Measurements from ENCODE around the gene MID1.

Gene MID1

DNA sequence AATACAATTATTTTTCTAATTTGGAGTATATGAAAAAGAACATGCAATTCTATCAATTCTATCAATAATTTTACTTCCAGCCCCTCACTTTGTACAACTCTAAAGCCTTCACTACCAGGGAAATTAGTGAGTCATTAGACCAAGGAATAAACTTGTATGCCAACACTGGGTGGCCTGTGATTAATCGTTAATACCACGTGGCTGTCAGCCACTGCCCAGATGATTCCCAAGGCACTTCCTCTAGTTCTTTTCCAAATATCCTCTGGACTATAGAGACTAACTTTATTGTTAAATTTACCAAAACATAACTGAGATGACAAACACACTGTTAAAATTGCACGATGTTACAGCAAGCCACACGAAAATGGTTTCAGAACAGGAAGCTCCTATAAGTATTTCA lies 45.7 kb downstream of the MID1 start:
- no peak for DNase-seq

DNA sequence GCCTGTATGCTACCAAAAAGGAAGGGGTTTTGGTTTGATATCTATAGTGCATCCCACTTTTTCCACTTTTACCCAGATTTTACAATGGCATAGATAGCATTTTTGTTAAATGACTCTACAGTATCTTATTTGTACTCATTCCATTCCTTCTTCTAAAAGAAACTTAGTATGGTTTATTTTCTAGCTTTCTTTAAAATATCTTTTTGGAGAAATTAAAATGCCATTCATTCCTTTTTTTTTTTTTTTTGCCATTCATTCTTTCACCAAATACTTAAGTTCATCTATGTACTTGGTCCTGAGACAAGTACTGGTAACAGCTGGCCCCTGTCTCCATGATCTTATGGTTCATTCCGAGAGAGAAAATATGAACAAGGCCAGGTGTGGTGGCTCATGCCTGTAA lies 49.1 kb downstream of the MID1 start:
- DNase-seq: no peak

DNA sequence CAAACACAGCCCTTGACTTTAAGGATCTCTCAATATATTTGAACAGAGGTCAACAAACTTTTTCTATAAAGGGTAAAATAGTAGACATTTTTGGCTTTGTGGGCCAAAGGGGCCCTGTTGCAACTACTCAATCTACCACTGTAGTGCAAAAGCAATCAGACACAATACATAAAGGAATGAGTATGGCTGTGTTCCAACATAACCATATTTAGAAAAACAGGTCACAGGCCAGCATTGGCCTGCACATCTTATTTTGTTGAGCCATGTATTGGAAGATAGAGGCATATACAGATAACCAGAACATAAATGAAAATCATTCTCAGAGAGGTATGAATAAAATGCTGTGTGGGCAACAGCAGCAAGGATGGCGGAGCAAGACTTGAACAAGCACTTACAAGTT lies 49.8 kb downstream of the MID1 start:
- no peak for DNase-seq

DNA sequence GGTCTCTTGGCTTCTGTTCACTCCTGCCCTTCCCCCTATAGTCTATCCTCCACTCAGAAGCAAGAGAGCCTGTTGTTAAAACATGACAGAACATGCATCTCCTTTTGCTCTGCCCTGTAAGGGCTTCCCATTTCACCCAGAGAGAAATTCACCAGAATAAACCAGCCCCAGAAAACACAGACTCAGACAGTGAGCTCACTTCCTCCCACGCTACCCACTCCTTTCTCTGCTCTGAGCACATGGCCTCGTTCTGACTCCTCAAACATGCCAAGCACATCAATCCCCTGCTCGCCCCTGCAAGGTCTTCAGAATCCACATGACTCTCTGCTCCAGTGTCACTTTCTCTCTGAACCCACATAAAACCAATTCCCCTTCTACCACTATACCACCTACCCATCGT lies 50.4 kb downstream of the MID1 start:
- no peak for DNase-seq

DNA sequence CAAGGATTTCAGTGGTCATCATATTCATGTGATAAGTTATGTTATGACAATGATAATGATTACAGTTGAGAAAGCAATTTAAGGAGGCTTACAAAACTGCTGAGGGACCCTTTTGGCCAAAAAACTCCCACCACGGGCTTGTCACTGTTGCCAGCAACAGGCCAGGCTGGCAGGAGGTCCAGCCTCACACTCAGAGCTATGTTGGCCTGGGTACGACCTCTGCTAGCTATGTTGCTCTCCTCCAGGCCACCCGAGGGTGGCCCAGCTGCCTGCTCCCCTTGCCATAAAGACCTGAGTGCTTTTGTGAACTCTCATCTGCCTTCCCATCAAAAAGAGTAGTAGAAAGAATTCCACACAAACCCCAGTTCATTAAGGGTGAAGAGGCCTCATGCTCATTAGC lies 52.0 kb downstream of the MID1 start:
- no peak for DNase-seq

DNA sequence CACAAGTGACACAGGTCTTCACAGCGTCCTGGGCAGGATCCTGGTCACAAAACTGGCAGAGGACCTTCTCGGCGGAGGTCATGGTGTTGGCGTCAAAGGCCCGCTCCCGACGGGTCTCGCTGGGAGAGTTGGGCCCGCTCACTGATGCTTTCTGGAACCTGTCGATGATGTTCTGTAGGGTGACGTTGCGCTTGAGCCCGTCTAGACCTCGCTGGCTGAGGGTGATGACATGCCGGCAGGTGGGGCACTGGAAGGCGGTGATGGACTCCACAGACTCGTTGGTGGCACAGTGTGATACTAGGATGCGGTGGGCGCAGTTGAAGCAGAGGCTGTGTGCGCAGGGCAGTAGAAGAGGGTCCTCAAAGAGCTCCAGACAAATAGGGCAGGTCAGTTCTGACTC lies 53.2 kb downstream of the MID1 start:
- DNase-seq: no peak

DNA sequence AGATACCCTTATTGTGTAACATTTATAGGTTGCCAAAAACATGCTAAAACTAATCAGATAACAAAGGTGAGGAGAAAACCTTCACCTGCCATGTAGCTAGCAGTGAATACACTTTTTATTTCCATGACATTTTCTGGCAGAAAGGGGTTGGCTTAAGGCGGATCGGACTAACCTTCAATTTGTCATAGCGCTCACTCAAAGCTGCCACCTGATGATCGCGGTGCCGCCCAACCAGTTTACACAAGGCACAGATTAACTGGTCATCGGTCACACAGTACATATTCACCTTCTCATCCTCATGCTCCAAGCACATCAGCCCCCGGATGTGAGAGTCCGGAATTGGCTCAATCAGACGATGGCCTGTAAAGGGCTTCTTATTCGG lies 53.7 kb downstream of the MID1 start:
- no peak for DNase-seq

DNA sequence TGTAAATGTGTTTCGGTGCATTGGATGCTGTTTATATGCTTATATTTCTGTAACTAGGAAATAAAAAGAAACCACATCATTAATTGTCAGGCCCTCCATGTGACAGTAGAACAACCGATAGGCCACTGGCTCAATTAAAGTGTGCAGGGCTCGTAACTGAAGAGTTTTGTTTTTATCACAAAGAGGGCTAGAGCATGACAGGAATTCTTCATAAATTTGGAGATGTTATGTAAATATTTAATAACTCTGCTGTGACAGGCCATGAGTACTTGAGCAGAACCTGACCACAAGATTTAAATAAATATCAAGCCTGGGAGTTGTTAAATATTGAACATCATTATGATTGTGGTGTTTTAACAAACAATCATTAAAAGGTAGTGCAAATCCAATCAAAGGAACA lies 55.9 kb downstream of the MID1 start:
- no peak for DNase-seq

DNA sequence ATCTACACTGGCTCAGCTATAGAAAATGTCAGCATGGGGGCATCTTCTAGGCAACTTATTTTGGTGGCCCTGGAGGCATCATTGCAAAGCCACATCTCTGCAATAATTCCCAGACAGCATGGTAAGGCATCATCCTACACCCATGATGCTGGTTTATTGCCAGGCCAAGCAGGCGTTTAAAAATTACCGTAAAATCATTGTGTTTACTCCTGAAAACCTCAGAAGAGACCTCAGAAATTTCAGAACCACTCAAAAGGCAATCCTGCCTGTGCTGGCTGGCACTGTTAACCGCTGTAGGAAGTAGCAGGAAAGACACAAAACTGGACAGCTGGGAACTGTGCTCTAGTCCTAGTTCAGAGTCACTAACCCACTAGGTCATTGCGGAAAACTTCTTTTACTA lies 63.2 kb downstream of the MID1 start:
- DNase-seq: no peak

DNA sequence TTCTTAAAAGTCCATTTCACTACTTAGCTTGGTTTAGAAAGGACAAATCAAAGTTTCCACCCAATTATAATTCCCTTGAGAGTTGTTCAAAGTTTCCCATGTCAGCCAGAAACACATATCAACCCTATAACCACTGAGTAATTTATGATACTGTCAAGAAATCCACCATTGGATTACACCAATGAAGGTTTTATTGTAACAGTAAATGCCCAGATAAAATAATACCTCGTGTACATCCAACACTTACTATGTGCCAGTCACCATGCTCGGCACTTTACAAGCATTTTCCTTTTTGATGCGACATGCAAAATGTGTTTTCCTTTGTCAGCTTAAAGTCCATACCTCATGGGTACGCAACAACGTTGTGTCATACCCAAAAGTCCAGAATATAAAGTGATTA lies 64.0 kb downstream of the MID1 start:
- DNase-seq: no peak

DNA sequence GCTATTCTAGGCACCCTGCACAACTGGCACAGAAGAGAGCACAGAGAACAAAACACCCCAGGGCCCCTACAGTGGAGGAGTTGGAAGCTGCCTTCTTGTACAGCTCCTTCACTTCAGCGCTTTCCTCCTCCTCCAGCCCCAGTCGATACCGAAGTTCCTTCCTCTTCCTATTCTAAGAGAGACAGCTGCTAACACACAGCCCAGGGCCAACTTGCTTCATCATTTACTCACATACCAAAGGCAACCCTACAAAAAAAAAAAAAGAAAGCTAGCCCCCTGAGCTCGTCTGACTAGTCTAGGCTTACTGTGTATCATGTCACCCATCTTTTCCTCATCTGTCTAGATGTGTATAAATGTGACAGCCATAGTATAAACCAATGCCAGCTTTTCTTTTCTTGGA lies 64.5 kb downstream of the MID1 start:
- DNase-seq: no peak

DNA sequence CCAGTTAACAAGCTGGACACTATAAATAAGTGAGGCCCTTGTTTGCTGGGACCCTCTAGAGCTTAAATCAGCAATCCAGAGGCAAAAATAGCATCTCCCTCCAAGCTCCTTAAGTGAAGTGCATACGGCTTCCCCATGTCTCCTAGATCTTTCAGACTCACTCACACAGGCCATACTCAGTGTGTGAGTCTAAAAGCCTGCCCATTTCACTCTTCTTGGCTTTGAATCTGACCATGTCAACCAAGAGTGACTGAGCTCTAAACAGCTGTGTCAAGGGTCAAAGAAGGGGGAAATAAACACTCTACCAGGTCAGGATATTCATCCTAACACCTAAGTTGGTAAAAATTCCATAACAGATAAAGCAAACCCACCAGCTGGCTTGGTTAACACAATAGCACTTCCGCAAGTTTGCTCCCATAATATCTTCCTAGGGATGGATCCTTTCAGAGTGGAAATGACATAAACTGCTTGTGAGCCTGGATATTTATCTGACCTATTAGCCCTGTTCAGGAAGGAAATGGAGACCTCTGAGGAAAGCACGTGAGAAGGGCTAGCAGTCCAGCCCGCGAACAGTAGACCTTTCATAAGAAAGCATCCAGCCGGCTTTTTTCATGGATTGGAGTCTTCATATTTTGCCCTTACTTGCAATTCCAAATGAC lies 65.6 kb downstream of the MID1 start:
- DNase-seq: no peak

DNA sequence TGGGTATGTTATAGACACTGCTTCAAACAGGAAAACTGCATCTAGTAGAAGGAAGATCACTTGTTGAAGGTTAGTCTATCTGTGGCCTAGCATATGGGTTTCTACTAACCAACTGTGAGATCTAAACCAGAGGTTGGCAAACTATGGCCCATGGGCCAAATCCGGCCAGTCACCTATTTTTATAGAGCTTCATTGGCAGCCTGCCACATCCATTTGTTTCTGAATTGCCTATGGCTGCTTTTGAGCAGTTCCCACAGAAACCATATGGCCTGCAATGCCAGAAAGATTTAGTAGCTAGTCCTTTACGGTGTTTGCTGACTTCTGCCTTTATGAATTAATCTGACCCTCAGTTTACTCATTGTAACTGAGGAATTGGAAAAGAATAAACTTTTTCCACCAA lies 71.1 kb downstream of the MID1 start:
- DNase-seq: no peak

DNA sequence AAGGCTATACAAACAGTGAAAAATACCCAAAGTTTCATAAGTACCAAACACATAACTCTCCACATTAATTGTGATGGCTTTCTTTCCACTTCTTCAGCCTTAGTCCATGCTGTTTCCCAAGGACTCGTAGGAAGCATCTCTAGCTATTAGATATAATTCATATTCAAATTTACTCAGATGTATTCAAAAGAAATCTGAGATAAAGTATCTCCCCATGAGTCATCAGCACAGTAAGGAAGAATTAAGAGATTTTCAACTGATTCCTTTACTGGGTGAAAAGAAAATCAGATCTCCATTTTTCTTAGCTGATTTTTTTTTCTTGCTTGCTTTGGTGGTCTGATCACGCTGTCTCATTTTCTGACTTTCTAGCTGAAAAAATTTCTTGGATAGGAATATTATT lies 71.7 kb downstream of the MID1 start:
- DNase-seq: no peak

DNA sequence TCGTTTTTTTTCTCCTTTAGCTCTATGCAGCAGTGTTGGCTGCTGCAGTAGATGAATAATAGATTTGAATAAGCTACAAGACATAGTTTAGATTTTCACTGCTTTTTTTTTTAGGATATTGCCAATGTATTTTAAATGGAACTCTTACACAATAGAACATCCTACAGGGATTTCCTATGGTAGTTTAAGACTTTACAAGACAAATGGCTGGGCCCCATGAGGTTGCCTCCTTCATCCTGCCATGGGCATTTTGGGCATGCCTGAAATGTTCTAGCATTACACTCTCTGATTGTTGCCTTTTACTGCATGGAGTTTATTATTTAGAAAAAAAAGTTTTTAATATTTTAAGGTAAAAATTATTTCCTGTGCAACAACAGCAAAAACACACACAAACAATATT lies 74.5 kb downstream of the MID1 start:
- DNase-seq: no peak

DNA sequence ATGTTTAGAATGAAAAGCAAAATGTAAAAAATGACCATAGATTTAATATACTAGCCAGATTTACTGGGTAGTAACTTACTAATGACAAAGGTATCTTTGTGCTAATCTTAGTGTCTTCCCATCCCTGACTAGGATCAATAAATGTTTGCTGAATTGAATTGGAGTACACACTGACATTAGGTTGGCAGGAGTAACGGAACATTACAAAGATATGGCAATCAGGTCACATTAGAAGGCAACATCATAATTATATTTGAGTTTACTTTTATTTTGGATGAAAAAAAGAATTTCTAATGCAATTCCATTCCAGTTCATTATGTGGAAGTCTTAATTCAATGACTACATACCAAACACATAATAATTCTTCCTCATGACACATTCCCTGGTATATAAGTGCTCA lies 77.8 kb downstream of the MID1 start:
- no peak for DNase-seq

DNA sequence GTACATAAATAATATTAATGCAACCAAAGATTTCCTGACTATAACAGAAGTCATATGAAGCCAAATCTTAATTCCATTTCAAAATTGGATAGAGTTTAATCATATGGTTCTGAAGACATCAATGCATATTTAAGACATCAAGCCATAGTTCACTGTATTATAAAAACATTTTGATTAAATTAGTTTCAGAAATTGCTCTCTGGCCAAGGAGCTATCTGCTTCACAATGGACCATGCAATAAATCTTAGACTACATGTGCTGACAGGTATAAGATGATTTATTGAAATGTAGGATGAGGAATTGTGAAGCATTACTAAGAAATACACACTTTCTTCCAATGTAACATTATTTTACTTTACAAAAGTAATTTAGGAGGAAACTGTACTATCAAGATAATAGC lies 81.6 kb downstream of the MID1 start:
- no peak for DNase-seq

DNA sequence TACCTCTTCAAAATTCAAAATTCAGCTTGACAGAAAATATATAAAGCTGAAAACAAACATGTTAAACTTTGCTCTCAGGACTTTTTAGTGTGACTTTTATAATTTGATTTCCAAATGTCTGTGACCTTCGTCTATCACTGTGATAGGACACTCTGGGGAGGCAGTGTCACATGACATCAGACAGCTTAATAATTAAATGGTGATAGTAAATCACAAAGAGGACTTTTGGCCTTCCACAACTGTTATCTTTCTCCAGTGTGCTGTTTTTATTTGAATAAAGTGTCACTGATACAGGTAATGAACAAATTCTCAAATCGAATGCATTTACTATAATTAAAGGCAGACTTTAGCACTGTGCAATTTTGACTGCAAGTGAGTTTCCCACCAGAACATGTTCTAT lies 83.1 kb downstream of the MID1 start:
- DNase-seq: no peak

DNA sequence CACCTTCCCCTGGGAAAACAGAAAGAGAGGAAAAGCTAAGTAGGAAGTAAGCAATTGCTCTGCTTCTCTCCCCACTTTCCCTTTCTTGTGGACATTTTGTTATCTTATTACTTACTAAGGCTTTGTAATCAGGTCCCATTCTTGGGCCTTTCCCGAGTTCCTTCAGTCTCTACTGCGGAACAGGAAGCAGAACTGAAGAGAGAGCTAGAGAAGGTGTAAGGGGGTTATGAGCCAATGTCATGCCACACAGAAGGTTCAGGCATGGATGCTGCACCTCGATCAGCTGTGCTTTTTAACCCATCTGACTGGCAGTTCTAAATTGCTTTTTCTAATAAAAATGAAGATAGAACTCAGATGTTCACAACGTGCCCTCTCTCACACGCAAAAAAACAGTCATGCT lies 83.6 kb downstream of the MID1 start:
- no peak for DNase-seq

DNA sequence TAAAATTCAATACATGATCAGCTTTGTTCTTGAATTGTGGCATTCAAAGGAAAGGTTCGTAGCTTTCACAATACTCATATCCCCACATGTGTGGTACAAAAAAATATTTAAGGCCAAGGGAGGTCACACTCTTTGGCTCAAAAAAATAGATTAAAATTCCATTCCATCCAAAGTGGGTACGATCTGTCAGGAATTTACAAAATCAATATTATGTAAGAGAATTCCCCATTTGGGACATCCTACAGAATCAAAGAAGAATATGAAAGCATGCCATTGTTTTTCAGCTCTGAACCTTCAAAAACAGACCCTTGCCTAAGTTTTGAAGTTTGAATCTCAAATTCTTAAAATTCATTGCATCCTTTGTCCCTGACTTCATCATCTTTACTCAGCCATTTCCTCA lies 85.8 kb downstream of the MID1 start:
- no peak for DNase-seq

DNA sequence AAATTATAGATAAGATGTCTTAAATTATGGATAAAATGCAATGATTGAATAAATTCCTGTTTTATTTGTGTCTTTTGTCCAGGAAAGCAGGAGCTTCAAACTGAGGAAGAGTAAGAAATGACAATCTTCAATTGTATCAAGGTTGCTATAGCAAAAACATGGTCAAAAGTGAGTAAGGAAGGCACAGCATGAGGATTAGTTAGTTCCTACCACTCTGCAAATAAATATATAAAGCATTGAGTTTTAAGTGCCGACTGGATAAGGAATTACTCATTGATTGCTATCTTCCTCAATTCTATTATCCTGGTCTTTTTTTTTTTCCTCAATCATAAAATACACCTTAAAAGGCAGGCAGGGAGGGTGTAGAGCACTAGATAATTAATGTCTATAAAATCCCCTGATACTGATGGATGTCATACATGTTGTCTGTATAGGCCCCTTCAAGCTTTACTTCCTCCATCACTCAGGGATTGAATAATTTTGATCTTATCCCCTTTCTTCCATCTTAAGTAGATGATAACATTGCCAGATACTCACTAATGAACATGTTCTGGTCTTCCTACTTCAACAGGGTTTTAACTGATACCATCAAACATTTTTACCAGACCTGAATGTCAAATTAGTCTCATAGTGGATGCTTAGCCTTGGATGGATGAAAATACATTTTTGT lies 86.6 kb downstream of the MID1 start:
- no peak for DNase-seq

DNA sequence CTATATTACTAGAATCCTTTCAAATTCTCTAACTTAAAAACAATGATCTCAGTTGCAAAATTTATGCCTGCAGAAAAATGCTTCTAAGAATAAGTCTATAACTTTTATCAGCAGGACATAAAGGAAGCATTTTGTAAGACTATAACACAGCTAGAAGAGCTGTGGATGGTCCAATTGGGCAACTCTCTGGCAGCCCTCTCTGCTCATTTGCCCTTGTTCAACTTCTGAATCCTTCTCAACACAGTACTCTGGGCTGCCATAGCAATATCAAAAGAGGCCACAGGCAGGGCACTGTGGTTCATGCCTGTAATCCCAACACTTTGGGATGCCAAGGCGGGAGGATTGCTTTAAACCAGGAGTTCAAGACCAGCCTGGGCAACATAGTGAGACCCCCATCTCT lies 88.5 kb downstream of the MID1 start:
- DNase-seq: no peak

DNA sequence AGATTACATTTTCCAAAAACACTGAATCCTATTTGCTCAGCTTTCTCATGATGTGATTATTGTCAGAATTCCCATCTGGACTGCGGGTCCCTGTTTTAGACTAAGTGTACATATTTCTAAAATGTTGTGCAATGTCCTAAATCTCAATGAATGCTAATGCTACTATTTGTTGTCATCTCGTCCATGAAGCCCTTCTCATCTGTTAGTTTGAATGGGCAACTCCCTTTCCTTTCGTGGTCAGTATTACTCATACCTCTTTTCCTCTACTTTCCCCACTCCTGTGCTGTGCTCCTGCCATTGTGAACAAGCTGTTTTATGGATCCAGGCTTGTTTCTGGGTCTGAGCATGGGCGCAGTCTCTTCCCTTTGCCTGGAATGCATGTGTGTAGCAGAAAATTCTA lies 91.0 kb downstream of the MID1 start:
- no peak for DNase-seq

DNA sequence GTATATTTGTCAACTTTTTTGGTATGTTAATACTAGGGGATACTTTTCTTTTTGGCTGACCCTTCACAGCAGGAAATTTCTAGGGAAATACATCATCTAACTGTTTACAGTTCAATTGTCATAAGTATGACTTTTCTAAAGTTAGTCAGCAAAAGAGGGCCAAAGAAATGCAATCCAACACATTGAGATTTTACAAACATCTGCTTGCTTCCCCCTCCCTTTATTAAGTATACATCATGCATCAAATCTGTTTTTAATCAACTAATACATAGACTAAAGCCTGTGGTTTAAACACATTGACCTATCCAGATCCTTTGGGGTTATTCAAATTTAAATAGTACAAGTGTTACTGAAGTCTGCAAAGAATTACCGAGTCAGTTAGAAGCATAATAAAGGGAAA lies 93.9 kb downstream of the MID1 start:
- DNase-seq: no peak

DNA sequence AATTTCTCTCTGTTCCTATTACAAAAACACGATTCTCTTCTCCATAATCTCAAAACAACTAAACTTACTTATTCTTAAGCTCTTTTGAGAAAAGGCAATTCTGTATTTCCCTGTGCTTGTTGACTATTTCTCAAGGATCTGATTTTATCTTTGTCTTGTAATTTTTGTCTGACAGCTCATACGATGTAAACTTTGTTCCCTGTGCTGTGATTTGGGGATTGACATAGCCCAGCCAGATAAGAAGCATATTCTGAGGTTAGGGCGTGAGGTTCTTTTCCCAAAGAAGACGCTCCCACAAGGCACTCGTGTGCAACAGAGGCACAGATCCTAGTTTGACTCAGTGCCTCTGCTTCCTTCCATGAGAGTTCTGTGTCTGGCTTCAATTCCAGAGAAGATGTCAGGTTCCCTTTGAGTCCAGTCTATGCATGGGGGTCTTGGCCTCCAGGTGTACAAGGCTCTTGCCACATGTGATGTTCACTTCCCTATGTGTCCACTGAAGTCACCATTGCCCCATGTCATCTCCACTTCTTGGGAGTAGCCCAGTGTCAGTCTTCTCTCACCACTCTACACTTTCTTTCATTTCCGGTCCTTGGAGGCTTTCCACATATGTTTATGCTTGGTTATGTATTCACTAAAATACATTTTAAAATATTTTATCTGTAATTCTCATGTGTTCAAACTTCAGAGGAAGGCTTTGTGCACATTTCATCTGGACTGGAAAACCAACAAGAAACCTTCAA lies 94.8 kb downstream of the MID1 start:
- no peak for DNase-seq
